Measurements from ENCODE around the gene TMEM63B. TPM values are rescaled to one million over a fixed set of nuclear protein-coding genes. Genes with fewer than 3 reads are reported as not detected.

TMEM63B gene
- total and polyA plus RNA-seq, 8 donors = 5.5 to 90.6 (median 21.5) TPM

- intact Hi-C loops (cut with DNase I; ENCODE audit: low total_unique reads) = no loop called here
- 77 to 90% (median 82%) methylated on average over 4 of the region's 4 CpGs for WGBS, 5 donors
- DNase-seq = no peak
- H3K27me3 ChIP-seq = no peaks in the 10 kb centered on the region
- H3K4me3 ChIP-seq = no peak overlapping the region
- peaks cover 0 to 10% (median 6%) of the 10 kb centered on the region in 4 donors for H3K4me1 ChIP-seq
- H3K9me3 ChIP-seq = no peaks in the 10 kb centered on the region
- TF ChIP-seq POLR2A (IDR thresholded peaks at IDR 0.05) = no peak
- no peaks in the 10 kb centered on the region for H3K36me3 ChIP-seq
- peak overlapping the region in 4 of 5 donors; percentile 10 to 33 (median 22) for H3K27ac ChIP-seq
These were observed 75.1 kb downstream of the TMEM63B start for GRCh38 chr6:44202332-44202971.

- no peak for TF ChIP-seq CTCF (IDR thresholded peaks at IDR 0.05)
- no peak for TF ChIP-seq POLR2AphosphoS5 (IDR thresholded peaks at IDR 0.05)
- TF ChIP-seq POLR2A (IDR thresholded peaks at IDR 0.05) = no peak
- TF ChIP-seq EP300 (IDR thresholded peaks at IDR 0.05) = no peak
- peak in 1 of 2 donors; percentile 48 for DNase-seq
- H3K27me3 ChIP-seq = no peaks in the 10 kb centered on the region
- H3K4me3 ChIP-seq = no peak overlapping the region
- H3K4me1 ChIP-seq = peaks cover 0 to 10% (median 6%) of the 10 kb centered on the region in 4 donors
- no peaks in the 10 kb centered on the region for H3K9me3 ChIP-seq
- H3K36me3 ChIP-seq = no peaks in the 10 kb centered on the region
- whole genome bisulfite sequencing, 5 donors = 79 to 85% (median 84%) methylated on average over 11 of the region's 11 CpGs
- intact Hi-C loops (cut with DNase I; ENCODE audit: low total_unique reads) = no loop called here
- H3K27ac ChIP-seq = peak overlapping the region in 2 of 5 donors; percentile 10 to 20
These were observed 75.8 kb downstream of the TMEM63B start for GRCh38 chr6:44202972-44203750.

- DNase-seq = no peak
- Histone ChIP-seq H3K27me3 (no peaks in the 10 kb centered on the region), H3K4me1 (peaks cover 0 to 10% (median 6%) of the 10 kb centered on the region in 4 donors), H3K4me3 (no peak overlapping the region), H3K36me3 (no peaks in the 10 kb centered on the region), H3K27ac (no peak overlapping the region), H3K9me3 (no peaks in the 10 kb centered on the region)
- WGBS, 5 donors = 68 to 76% (median 74%) methylated on average over 6 of the region's 6 CpGs
- intact Hi-C loops (cut with DNase I; ENCODE audit: low total_unique reads) = no loop called here
- TF ChIP-seq POLR2AphosphoS5 (IDR thresholded peaks at IDR 0.05) (no peak), POLR2A (IDR thresholded peaks at IDR 0.05) (no peak), EP300 (IDR thresholded peaks at IDR 0.05) (no peak), CTCF (IDR thresholded peaks at IDR 0.05) (no peak)
These were observed 76.6 kb downstream of the TMEM63B start for GRCh38 chr6:44203955-44204354.

Other genes with a start within 250 kb of the TMEM63B start
- gene MRPL14, start 102 bp upstream of the TMEM63B start, total RNA-seq = 10 to 100 TPM; 17.0 to 59.1 (median 37.3) TPM
- gene MRPL14, start 102 bp upstream of the TMEM63B start, polyA plus RNA-seq = 10 to 100 TPM; 61.1 to 82.3 (median 78.7) TPM
- under 1 TPM in 1 of 5 donors, not detected in 4; 0.18 TPM for gene CAPN11, start 31.3 kb downstream of the TMEM63B start, total RNA-seq
- gene CAPN11, start 31.3 kb downstream of the TMEM63B start, polyA plus RNA-seq = under 1 TPM in 2 of 3 donors, not detected in 1; 0.15 to 0.19 TPM
- not detected for gene MYMX, start 89.4 kb downstream of the TMEM63B start, total RNA-seq
- gene MYMX, start 89.4 kb downstream of the TMEM63B start, polyA plus RNA-seq = 1 to 10 TPM in 1 of 3 donors, under 1 TPM in 1, not detected in 1; 0.95 to 3.4 TPM
- 100 to 1,000 TPM in 2 of 5 donors, 10 to 100 TPM in 3; 26.4 to 217 (median 77.4) TPM for gene SLC29A1, start 96.0 kb downstream of the TMEM63B start, total RNA-seq
- 10 to 100 TPM; 22.6 to 33.5 (median 29.0) TPM for gene SLC29A1, start 96.0 kb downstream of the TMEM63B start, polyA plus RNA-seq
- gene HSP90AB1, start 119.5 kb downstream of the TMEM63B start, total RNA-seq = 100 to 1,000 TPM; 168 to 414 (median 370) TPM
- gene HSP90AB1, start 119.5 kb downstream of the TMEM63B start, polyA plus RNA-seq = 100 to 1,000 TPM; 267 to 549 (median 348) TPM
- 10 to 100 TPM in 4 of 5 donors, 1 to 10 TPM in 1; 1.4 to 60.1 (median 27.0) TPM for gene SLC35B2, start 130.0 kb downstream of the TMEM63B start, total RNA-seq
- gene SLC35B2, start 130.0 kb downstream of the TMEM63B start, polyA plus RNA-seq = 10 to 100 TPM in 2 of 3 donors, 1 to 10 TPM in 1; 7.3 to 17.2 (median 16.6) TPM
- 10 to 100 TPM in 1 of 5 donors, 1 to 10 TPM in 1, under 1 TPM in 1, not detected in 2; 0.89 to 23.5 (median 3.5) TPM for gene NFKBIE, start 138.0 kb downstream of the TMEM63B start, total RNA-seq
- 10 to 100 TPM in 2 of 3 donors, 1 to 10 TPM in 1; 9.9 to 14.2 (median 10.6) TPM for gene NFKBIE, start 138.0 kb downstream of the TMEM63B start, polyA plus RNA-seq
- gene TMEM151B, start 142.9 kb downstream of the TMEM63B start, total RNA-seq = under 1 TPM in 2 of 5 donors, not detected in 3; 0.18 to 0.29 TPM
- gene TMEM151B, start 142.9 kb downstream of the TMEM63B start, polyA plus RNA-seq = under 1 TPM in 2 of 3 donors, not detected in 1; 0.12 to 0.28 TPM
- gene AARS2, start 185.8 kb downstream of the TMEM63B start, total RNA-seq = 10 to 100 TPM in 2 of 5 donors, 1 to 10 TPM in 3; 6.4 to 19.3 (median 8.0) TPM
- gene AARS2, start 185.8 kb downstream of the TMEM63B start, polyA plus RNA-seq = 1 to 10 TPM; 2.9 to 4.2 (median 3.1) TPM
- gene SPATS1, start 215.1 kb downstream of the TMEM63B start, total RNA-seq = not detected
- not detected for gene SPATS1, start 215.1 kb downstream of the TMEM63B start, polyA plus RNA-seq